Ishikawa (cell line): ENCODE results near the gene SLC28A3.

Experiments used
- CEBPB ChIP-seq: IDR thresholded peaks from 2 replicates; pipeline ENCODE4 v1.6.1; 2012
- CREB1 ChIP-seq: IDR thresholded peaks from 2 replicates; pipeline ENCODE4 v1.6.1; 2012; ENCODE audit warnings: low read depth
- EGR1 ChIP-seq: IDR thresholded peaks from 2 replicates; pipeline ENCODE4 v1.6.1; 2012
- EP300 ChIP-seq: IDR thresholded peaks from 2 replicates; pipeline ENCODE4 v1.6.1; 2012; ENCODE audit warnings: borderline replicate concordance
- FOXM1 ChIP-seq: IDR thresholded peaks from 2 replicates; pipeline ENCODE4 v1.6.1; 2012; ENCODE audit warnings: low read depth, borderline replicate concordance
- MAX ChIP-seq: IDR thresholded peaks from 2 replicates; pipeline ENCODE4 v1.6.1; 2012
- NFIC ChIP-seq: IDR thresholded peaks from 2 replicates; pipeline ENCODE4 v1.6.1; 2012
- RAD21 ChIP-seq: IDR thresholded peaks from 2 replicates; pipeline ENCODE4 v1.6.1; 2012; ENCODE audit warnings: low read depth
- REST ChIP-seq: IDR thresholded peaks from 2 replicates; pipeline ENCODE4 v1.6.1; 2012; ENCODE audit warnings: low read depth, mild to moderate bottlenecking
- TAF1 ChIP-seq: IDR thresholded peaks from 2 replicates; pipeline ENCODE4 v1.6.1; 2012; ENCODE audit warnings: low read depth, mild to moderate bottlenecking
- TCF12 ChIP-seq: IDR thresholded peaks from 2 replicates; pipeline ENCODE4 v1.6.1; 2012; ENCODE audit warnings: low read depth
- TEAD4 ChIP-seq: IDR thresholded peaks from 2 replicates; pipeline ENCODE4 v1.6.1; 2012
- USF1 ChIP-seq: IDR thresholded peaks from 2 replicates; pipeline ENCODE4 v1.6.1; 2012
- YY1 ChIP-seq: IDR thresholded peaks from 2 replicates; pipeline ENCODE4 v1.6.1; 2012; ENCODE audit warnings: low read depth
- ZBTB7A ChIP-seq: IDR thresholded peaks from 2 replicates; pipeline ENCODE4 v1.6.1; 2012; ENCODE audit warnings: low read depth

SLC28A3 gene

DNA sequence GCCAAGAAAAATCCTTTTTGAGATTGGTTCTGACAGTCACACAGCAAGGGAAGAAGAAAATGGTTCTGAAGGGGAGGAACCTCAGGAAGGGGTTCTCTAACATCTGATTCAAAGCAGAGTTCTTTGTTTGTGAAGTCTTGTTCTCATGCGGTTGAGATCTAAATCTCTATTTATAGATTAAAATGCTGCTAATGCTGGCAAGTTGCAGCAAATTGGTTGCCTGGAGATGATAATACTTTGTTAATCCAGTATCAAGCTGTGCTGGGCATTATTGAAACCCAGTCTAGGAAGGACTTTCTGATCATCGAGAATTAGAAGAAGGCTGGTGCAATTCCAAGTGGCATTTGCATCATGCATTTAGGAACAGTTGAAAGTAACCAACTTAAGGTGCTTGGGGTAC, 34.0 kb upstream of the SLC28A3 start:
- TF ChIP-seq TCF12 (no peak), TAF1 (no peak), MAX (no peak), EP300 (no peak), TEAD4 (no peak), EGR1 (no peak), FOXM1 (no peak), CREB1 (no peak), USF1 (no peak), NFIC (no peak), YY1 (no peak)

GRCh38 chr9:84374013-84374412, 33.5 kb upstream of the SLC28A3 start:
- TF ChIP-seq USF1 = peak; percentile 29; the same call in 1 of the 2 replicates
- no peak for TF ChIP-seq REST

- TF ChIP-seq CEBPB = peak; percentile 67
- no peak for TF ChIP-seq TAF1
- TF ChIP-seq FOXM1 = no peak
Measured at GRCh38 chr9:84371737-84372136, 31.2 kb upstream of the SLC28A3 start.

GRCh38 chr9:84368601-84369000, 28.0 kb upstream of the SLC28A3 start:
- no peak for TF ChIP-seq MAX
- TF ChIP-seq USF1 = no peak
- no peak for TF ChIP-seq FOXM1
- TF ChIP-seq EP300 = no peak
- no peak for TF ChIP-seq CEBPB
- no peak for TF ChIP-seq CREB1
- no peak for TF ChIP-seq TCF12
- TF ChIP-seq ZBTB7A = no peak
- no peak for TF ChIP-seq YY1
- no peak for TF ChIP-seq EGR1
- TF ChIP-seq TEAD4 = no peak
- TF ChIP-seq NFIC = no peak
- no peak for TF ChIP-seq REST
- TF ChIP-seq RAD21 = no peak
- TF ChIP-seq TAF1 = no peak

DNA sequence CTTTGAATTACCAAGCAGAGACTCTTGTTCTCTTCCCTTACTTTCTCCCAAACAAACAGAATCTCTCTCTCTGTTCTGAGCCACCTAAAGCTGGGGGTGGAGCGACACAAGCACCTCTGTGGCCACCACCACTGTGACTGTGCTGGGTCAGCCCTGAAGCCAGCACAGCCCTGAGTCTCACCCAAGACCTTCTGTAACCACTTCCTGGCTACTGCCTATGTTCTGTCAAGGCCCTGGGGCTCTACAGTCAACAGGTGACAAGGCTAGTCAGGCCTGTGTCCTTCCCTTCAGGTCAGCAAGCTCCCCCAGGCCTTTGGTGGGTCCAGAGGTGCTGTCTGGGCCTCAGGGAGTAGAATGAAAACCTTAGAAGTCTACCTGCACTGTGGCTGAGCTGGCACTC, 26.1 kb upstream of the SLC28A3 start:
- no peak for TF ChIP-seq CREB1
- no peak for TF ChIP-seq MAX
- TF ChIP-seq EGR1 = no peak
- TF ChIP-seq CEBPB = no peak
- TF ChIP-seq TEAD4 = no peak
- no peak for TF ChIP-seq ZBTB7A
- TF ChIP-seq FOXM1 = no peak
- no peak for TF ChIP-seq REST
